ENCODE data around the gene OAF. TPM values are rescaled to one million over a fixed set of nuclear protein-coding genes. Genes with fewer than 3 reads are reported as not detected.

The OAF gene
- total RNA-seq, 4 donors from 2014 or later: 29.2 to 90.1 (median 44.6) TPM

DNA sequence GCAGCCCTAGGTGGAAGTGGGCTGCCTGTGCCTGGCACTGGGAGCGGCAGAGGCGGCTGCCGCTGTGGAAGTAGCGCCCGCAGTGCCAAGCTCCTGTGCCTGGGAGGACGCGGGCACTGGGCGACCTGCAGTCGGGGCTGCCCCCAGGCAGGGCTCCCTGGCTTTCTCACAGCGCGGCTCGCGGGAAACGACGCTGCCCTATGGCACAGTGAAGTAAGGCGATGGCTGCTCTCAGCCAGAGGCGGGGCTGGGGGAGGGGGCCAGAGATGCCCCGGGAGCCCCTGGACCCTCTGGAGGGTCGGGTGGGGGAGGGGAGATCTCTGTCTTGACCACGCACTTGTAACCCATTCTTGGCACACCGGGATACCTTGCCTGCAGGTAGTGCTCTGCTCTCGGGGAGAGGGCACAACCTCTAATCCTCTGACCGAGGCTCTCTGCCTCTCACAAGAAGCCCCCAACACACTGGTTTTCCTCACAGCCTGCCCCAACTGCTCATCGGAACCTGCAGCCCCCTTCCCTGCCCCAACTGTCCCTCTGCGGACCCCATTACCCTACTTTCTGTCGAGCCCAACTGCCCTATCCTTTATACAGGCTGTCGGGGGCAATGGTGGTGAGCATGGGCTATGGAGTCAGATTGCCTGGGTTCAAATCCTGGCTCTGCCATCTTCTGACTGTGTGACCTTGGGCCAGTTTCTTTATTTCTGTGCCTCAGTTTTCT is 40.7 kb upstream of the OAF start:
- no peak overlapping the region for H3K27ac ChIP-seq

DNA sequence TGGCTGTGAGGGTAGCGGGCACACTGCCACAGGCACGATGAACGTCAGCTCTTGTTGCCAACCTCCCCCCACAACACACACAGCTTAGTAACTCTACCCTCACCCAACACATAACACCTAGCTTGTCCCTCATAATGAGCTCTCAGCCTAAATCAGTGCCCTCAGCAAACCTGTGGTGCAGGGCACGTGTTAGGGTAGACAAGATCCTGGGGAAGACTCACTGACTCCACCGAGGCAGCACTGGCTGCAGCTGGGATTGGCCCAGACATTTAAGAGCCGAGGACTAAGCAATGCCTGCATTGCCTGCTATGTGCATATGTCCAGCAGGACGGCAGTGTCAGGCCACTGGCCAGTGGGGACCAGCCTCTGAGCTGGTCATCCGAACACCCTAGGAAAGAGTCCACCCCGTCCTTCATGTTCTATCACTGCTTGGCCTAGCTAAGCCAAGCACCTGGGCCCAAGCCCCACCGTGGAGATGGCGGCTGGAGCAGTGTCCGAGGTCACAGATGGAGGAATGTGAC is 40.0 kb upstream of the OAF start:
- DNase-seq: no peak
- TF ChIP-seq, protein P1, sequence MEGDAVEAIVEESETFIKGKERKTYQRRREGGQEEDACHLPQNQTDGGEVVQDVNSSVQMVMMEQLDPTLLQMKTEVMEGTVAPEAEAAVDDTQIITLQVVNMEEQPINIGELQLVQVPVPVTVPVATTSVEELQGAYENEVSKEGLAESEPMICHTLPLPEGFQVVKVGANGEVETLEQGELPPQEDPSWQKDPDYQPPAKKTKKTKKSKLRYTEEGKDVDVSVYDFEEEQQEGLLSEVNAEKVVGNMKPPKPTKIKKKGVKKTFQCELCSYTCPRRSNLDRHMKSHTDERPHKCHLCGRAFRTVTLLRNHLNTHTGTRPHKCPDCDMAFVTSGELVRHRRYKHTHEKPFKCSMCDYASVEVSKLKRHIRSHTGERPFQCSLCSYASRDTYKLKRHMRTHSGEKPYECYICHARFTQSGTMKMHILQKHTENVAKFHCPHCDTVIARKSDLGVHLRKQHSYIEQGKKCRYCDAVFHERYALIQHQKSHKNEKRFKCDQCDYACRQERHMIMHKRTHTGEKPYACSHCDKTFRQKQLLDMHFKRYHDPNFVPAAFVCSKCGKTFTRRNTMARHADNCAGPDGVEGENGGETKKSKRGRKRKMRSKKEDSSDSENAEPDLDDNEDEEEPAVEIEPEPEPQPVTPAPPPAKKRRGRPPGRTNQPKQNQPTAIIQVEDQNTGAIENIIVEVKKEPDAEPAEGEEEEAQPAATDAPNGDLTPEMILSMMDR (IDR thresholded peaks at IDR 0.05): no peak
- no peak for TF ChIP-seq POLR2A (IDR thresholded peaks at IDR 0.05)
- Histone ChIP-seq H3K9me3 (no peaks in the 10 kb centered on the region), H3K4me1 (no peaks in the 10 kb centered on the region), H3K4me3 (no peak overlapping the region), H3K27me3 (no peaks in the 10 kb centered on the region), H3K36me3 (no peaks in the 10 kb centered on the region), H3K27ac (no peak overlapping the region)
- intact Hi-C loops (cut with DNase I; ENCODE audit: low total_unique reads): no loop called here

More for the DNA sequence above, 40.7 kb upstream of the OAF start:
- H3K4me1 ChIP-seq: no peaks in the 10 kb centered on the region
- no peaks in the 10 kb centered on the region for H3K36me3 ChIP-seq
- intact Hi-C loops (cut with DNase I; ENCODE audit: low total_unique reads): no loop called here
- H3K9me3 ChIP-seq: no peaks in the 10 kb centered on the region
- no peaks in the 10 kb centered on the region for H3K27me3 ChIP-seq
- no peak overlapping the region for H3K4me3 ChIP-seq
- no peak for DNase-seq
- no peak for TF ChIP-seq POLR2A (IDR thresholded peaks at IDR 0.05)
- TF ChIP-seq, protein P1 (IDR thresholded peaks at IDR 0.05): no peak

DNA sequence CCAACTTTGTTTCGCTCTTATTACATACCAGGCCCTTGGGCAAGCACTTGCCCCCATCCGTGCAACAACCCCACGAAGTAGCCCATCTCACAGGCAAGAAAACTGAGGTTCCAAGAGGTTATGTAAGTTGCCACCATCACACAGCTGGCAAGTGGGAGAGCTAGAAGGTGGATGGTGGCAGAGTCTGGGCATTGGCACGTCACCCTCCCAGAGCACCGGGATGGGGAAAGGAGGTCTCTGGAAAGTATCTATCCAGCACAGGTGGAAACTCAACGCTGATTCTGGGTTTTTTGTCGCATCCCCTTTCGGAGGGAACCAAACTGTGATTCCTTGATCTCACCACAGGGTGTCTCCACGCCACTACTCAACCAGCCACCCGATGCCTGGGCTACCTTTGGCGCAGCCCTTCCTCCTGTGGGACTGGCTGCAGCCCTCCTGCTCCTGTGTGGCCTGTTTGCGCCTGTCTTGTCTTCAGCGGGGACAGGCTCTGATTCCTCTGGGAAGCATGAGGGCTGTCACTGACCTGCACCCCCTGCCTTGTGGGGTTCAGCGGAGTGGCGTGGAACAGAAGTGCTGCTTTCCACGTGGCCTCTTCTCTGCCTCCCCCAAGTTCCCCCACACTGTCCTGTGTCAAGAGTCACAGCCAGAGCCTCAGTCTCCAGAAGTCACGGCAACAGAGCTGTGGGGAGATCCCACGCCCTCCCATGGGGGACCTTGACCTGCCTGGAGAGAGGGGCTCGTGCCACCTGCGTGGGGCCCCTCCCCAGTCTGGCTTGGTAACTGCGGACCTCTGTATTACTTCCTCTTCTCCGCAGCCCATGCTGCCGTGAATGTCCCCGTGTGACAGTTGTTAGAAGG is 38.5 kb upstream of the OAF start:
- Histone ChIP-seq H3K27ac (no peak overlapping the region), H3K9me3 (no peaks in the 10 kb centered on the region), H3K4me1 (no peaks in the 10 kb centered on the region), H3K27me3 (no peaks in the 10 kb centered on the region), H3K4me3 (no peak overlapping the region), H3K36me3 (no peaks in the 10 kb centered on the region)
- peak; percentile 71 to 75 for DNase-seq
- intact Hi-C loops (cut with DNase I; ENCODE audit: low total_unique reads): no loop called here
- TF ChIP-seq, protein P1 (IDR thresholded peaks at IDR 0.05): peak; percentile 77 to 95 (median 90)
- no peak for TF ChIP-seq POLR2A (IDR thresholded peaks at IDR 0.05)

DNA sequence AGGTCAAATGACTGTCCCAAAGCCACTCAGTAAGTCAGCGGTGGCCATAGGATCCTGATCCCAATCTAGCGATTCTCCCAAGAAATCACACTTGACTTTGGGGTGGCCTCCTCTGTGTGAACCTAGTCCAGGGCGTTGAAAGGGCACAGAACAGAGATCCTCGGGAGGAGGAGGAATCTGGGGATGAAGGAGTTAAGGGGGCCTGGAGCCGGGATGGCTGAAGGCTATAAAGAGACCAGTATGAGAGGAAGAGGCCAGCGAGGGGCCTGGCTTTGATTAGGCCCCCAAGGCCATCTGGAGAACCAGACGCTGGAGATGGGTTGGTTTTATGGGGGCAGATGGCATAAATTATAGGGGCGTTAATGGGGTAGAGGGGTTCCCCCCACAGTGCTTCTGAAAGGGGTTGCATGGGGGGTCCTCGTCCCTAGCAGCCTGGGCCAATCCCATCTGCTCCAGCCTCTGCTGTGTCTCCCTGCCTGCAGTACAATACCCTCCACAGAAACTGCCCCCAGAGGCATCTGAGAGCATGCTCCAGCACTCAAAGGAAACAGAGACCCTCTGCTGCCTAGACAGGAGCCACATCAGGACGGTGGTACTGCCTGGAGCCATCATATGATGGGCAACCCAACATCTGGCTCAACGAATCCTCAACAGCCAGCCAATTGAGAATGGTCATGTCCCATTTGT is 37.7 kb upstream of the OAF start:
- Histone ChIP-seq H3K9me3 (no peaks in the 10 kb centered on the region), H3K4me1 (no peaks in the 10 kb centered on the region), H3K4me3 (no peak overlapping the region), H3K27ac (no peak overlapping the region), H3K36me3 (no peaks in the 10 kb centered on the region), H3K27me3 (no peaks in the 10 kb centered on the region)
- intact Hi-C loops (cut with DNase I; ENCODE audit: low total_unique reads): no loop called here
- no peak for DNase-seq
- no peak for TF ChIP-seq POLR2A (IDR thresholded peaks at IDR 0.05)
- TF ChIP-seq, protein P1 (IDR thresholded peaks at IDR 0.05): no peak

Data from uterus (tissue), 4 donors.